ENCODE measurements around the gene AP2A2. TPM values are rescaled to one million over a fixed set of nuclear protein-coding genes. Genes with fewer than 3 reads are reported as not detected.

Gene AP2A2
- total RNA-seq, 1 experiment from 2014 or later = 92.9 TPM

- peaks cover 31% of the 10 kb centered on the region for H3K36me3 Mint-ChIP-seq (ENCODE audit: insufficient read depth, unreplicated experiment)
- no peak for DNase-seq
- H3K4me1 Mint-ChIP-seq (ENCODE audit: low read depth, unreplicated experiment) = no peaks in the 10 kb centered on the region
- H3K4me3 Mint-ChIP-seq (ENCODE audit: low read depth, unreplicated experiment) = no peak overlapping the region
- H3K27me3 Mint-ChIP-seq (ENCODE audit: unreplicated experiment) = no peaks in the 10 kb centered on the region
- intact Hi-C loops (cut with micrococcal nuclease; ENCODE audit: unreplicated experiment) = no loop called here
- no peaks in the 10 kb centered on the region for H3K9me3 Mint-ChIP-seq (ENCODE audit: low read depth, unreplicated experiment)
- no peak for TF ChIP-seq CTCF (IDR thresholded peaks at IDR 0.05; ENCODE audit: unreplicated experiment)
- BruUV-seq (replicated peaks) = no TSS peak
- CTCF ChIA-PET = no interaction called here
- no peak overlapping the region for H3K27ac Mint-ChIP-seq (ENCODE audit: unreplicated experiment)
Observed at GRCh38 chr11:1030556-1030955, 104.9 kb downstream of the AP2A2 start.

- CTCF ChIA-PET = no interaction called here
- no TSS peak for BruUV-seq (replicated peaks)
- no peak for TF ChIP-seq CTCF (IDR thresholded peaks at IDR 0.05; ENCODE audit: unreplicated experiment)
- Mint-ChIP-seq H3K4me1 (ENCODE audit: low read depth, unreplicated experiment) (no peaks in the 10 kb centered on the region), H3K36me3 (ENCODE audit: insufficient read depth, unreplicated experiment) (peaks cover 26% of the 10 kb centered on the region), H3K9me3 (ENCODE audit: low read depth, unreplicated experiment) (no peaks in the 10 kb centered on the region), H3K27me3 (ENCODE audit: unreplicated experiment) (no peaks in the 10 kb centered on the region), H3K27ac (ENCODE audit: unreplicated experiment) (no peak overlapping the region), H3K4me3 (ENCODE audit: low read depth, unreplicated experiment) (no peak overlapping the region)
- intact Hi-C loops (cut with micrococcal nuclease; ENCODE audit: unreplicated experiment) = no loop called here
- no peak for DNase-seq
Observed at GRCh38 chr11:1031121-1031899, 105.6 kb downstream of the AP2A2 start.

- no peak for DNase-seq
- TF ChIP-seq CTCF (IDR thresholded peaks at IDR 0.05; ENCODE audit: unreplicated experiment) = no peak
- no peaks in the 10 kb centered on the region for H3K27me3 Mint-ChIP-seq (ENCODE audit: unreplicated experiment)
- BruUV-seq (replicated peaks) = no TSS peak
- intact Hi-C loops (cut with micrococcal nuclease; ENCODE audit: unreplicated experiment) = no loop called here
- no peaks in the 10 kb centered on the region for H3K9me3 Mint-ChIP-seq (ENCODE audit: low read depth, unreplicated experiment)
- no peaks in the 10 kb centered on the region for H3K4me1 Mint-ChIP-seq (ENCODE audit: low read depth, unreplicated experiment)
- CTCF ChIA-PET = no interaction called here
- no peak overlapping the region for H3K27ac Mint-ChIP-seq (ENCODE audit: unreplicated experiment)
- H3K4me3 Mint-ChIP-seq (ENCODE audit: low read depth, unreplicated experiment) = no peak overlapping the region
- H3K36me3 Mint-ChIP-seq (ENCODE audit: insufficient read depth, unreplicated experiment) = peaks cover 26% of the 10 kb centered on the region
Observed at GRCh38 chr11:1032310-1032891, 106.7 kb downstream of the AP2A2 start.

GRCh38 chr11:1033016-1033798, 107.5 kb downstream of the AP2A2 start:
- Mint-ChIP-seq H3K9me3 (ENCODE audit: low read depth, unreplicated experiment) (no peaks in the 10 kb centered on the region), H3K36me3 (ENCODE audit: insufficient read depth, unreplicated experiment) (peaks cover 25% of the 10 kb centered on the region), H3K27ac (ENCODE audit: unreplicated experiment) (no peak overlapping the region), H3K4me1 (ENCODE audit: low read depth, unreplicated experiment) (no peaks in the 10 kb centered on the region), H3K4me3 (ENCODE audit: low read depth, unreplicated experiment) (no peak overlapping the region), H3K27me3 (ENCODE audit: unreplicated experiment) (no peaks in the 10 kb centered on the region)
- DNase-seq = no peak
- BruUV-seq (replicated peaks) = no TSS peak
- TF ChIP-seq CTCF (IDR thresholded peaks at IDR 0.05; ENCODE audit: unreplicated experiment) = no peak
- intact Hi-C loops (cut with micrococcal nuclease; ENCODE audit: unreplicated experiment) = no loop called here
- CTCF ChIA-PET = no interaction called here
